Vagina (tissue), 2 donors: ENCODE data around the gene BRPF1.

Source experiments
- POLR2A ChIP-seq, 2 donors: fragments of 450-650 bp; IDR thresholded peaks; one replicate each; pipeline ENCODE4 v1.6.1; 2017; ENCODE audit warnings: antibody characterized with exemption in 2 of 2, mild to moderate bottlenecking in 2 of 2, moderate library complexity in 2 of 2
- TF ChIP-seq, protein P1 (sequence below), 3 experiments: fragments of 450-650 bp in 2 of 3; fragments of 200-600 bp in 1 of 3; sonication (generic) in 1 of 3; IDR thresholded peaks; one replicate each; pipeline ENCODE4 v1.5.1; 2017 to 2019; ENCODE audit warnings: antibody characterized with exemption in 3 of 3, mild to moderate bottlenecking in 2 of 3, moderate library complexity in 2 of 3

DNA sequence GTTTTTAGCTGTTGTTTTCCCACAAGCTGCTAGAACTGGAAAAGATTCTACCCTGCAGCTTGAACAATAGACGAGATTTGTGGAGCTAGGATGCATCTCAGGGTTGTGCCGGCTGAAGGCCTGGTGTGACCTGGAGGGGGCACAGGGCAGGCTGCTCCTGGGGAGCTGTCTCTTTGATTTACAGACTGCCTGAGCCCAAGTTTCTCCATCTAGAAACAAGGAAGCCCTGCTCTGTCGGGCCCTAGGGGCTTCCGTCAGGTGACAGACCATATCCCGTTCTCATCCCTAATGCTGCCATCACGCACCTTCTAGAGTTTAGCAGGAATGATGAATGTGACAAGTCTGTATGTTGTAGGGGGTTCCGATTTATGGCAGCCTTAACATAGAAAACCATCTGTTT is 35.8 kb upstream of the BRPF1 start:
- TF ChIP-seq, protein P1, sequence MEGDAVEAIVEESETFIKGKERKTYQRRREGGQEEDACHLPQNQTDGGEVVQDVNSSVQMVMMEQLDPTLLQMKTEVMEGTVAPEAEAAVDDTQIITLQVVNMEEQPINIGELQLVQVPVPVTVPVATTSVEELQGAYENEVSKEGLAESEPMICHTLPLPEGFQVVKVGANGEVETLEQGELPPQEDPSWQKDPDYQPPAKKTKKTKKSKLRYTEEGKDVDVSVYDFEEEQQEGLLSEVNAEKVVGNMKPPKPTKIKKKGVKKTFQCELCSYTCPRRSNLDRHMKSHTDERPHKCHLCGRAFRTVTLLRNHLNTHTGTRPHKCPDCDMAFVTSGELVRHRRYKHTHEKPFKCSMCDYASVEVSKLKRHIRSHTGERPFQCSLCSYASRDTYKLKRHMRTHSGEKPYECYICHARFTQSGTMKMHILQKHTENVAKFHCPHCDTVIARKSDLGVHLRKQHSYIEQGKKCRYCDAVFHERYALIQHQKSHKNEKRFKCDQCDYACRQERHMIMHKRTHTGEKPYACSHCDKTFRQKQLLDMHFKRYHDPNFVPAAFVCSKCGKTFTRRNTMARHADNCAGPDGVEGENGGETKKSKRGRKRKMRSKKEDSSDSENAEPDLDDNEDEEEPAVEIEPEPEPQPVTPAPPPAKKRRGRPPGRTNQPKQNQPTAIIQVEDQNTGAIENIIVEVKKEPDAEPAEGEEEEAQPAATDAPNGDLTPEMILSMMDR (IDR thresholded peaks at IDR 0.05), result no peak
- no peak for TF ChIP-seq POLR2A (IDR thresholded peaks at IDR 0.05)
